Epidermal melanocyte (primary cell): Measurements from ENCODE around the gene CDCA8.

Experiments used
- DNase-seq: peaks from one replicate; pipeline ENCODE4 v3.0.0; 2011; ENCODE audit warnings: low spot score; ENCODE audit not compliant: insufficient read length

CDCA8 gene

DNA sequence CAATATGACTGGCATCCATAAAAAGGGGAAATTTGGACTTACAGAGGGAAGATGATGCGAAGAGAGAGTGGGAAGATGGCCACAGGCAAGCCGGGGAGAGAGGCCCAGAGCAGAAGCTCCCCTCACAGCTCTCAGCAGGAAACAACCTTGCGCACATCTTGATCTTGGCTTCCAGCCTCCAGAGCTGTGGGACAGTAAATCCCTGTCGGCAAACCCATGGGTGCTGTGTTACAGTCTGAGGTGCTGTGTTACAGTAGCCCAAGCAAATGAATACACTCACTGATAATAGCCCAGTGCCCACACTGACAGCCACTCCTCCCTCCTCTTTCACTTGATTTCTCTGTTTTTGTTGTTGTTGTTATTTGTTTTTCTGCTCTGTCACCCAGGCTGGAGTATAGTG is 22.4 kb downstream of the CDCA8 start:
- no peak for DNase-seq

DNA sequence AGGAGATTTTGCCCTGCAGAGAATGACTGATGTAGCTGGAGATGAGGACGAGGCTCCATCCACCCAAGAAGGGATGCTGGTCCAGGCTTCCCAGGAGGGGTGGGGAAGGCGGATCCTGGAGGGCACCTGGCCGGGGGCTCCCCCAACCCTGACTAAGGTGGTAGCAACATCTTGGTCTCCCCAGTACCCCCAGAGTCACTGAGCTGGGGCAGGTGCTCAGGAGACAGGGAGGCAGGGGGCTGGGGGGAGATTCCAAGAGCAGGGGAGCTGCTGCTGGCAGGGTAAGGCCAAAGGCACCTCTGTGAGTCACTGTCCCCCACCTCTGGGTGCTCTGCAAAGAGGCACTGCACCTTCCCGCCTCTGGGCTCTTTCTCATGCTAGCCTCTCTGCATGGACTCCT is 24.0 kb downstream of the CDCA8 start:
- DNase-seq: no peak

DNA sequence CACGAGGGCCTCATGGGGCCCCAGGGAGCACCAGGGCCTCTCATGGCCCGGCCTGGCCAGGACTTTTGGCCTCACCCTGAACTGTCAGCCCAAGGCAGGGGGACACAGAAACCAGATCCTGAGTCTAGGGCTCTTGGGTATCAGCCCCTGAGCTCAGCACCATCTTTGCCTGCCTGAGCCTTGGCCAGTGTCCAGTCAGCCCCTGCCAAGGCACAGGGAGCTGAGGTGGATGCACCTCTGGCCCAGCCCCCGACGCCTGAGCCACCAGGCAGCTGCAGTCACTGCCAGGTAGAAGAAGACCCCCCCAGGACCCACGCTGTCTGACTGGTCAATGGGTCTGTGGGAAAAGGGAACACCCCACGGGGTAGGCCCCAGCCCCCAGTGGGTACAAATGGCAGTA is 25.3 kb downstream of the CDCA8 start:
- DNase-seq: no peak

DNA sequence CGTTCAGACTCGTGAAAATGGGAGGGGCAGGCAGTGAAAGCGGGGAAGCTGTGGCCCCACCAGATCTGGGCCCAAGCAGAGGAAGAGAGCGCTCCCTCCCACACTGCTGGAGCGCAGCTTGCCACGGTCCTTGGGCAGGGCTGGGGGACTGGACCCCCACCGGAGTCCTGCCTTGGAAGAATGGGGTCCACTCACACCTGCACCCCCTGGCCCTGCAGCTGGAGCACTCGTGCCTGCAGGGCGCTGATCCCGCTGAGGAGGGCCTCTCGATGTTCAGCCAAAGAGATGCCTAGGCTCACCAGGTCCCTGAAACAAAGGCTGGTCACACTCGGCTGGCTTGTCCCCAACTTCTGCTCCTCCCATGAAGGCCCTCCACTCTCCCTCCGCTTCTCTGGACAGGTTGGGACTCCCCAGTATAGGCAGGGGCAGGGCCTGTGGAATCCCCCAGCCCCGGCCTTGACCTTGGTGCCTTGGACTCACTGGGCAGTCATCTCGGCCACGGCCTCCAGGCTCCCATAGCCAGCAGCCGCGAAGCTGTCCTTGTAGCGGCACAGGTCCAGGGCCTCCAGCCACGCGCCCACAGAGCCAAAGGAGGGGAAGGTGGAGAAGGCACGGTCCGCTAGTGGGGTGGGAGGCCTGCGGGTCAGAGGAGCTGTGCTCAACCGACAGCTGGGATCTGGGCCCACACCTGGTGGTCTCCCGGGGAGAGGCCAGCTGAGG is 26.0 kb downstream of the CDCA8 start:
- no peak for DNase-seq

DNA sequence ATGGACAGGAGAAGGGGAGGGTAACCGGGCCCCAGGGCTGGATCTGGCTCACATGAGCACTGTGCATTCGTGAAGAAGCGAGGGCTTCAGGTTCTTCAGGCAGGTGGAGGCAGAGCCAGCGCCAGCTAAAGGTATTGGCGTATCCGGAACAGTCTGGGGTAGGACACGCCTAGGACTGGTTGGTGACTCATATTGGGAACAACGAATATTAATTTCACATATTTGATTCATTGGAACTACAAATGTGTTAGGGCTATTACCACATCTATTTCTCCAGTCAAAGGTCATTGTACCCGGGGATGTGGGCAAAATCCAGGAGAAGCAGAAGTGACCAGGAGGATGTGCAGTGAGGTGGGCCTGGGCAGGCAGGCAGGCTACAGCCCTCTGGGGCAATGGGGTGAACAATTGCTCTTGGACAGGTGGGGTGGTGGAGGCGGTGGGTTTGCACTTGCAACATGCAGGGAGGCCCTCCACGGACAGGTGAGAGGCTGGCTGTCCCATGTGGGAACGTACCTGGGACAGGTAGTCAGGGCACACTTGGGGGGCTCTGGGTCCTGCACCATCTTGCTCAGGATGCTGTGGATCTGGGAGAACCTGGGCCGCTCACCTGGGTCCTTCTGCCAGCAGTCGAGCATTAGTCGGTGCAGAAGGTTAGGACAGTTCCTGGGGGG is 26.7 kb downstream of the CDCA8 start:
- no peak for DNase-seq

DNA sequence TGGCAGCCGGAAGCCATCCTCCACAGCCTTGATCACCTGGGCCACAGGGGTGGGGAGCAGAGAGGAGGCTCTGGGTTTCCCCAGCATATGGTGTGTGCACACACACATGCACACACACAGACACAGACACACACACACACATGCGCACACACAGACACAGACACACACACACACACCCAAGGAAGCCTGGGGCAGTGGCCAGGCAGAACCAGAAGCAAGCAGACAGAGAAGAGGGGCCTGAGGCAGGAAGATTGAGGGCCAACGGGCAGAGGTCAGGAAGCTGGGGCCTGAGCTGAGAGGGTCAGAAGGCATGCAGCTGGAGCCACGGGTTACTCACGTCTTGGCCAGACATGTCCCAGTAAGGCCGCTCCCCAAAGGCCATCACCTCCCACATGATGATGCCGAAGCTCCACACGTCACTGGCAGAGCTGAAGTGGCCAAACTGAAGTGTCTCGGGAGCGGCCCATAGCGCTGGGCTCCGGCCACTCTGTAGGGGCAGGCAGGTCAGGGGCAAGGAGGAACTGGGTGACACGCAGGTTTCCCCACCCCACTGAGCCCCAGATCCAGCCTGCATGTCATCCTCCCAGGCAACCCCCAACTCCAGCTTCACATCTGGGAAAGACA is 27.4 kb downstream of the CDCA8 start:
- DNase-seq: no peak

DNA sequence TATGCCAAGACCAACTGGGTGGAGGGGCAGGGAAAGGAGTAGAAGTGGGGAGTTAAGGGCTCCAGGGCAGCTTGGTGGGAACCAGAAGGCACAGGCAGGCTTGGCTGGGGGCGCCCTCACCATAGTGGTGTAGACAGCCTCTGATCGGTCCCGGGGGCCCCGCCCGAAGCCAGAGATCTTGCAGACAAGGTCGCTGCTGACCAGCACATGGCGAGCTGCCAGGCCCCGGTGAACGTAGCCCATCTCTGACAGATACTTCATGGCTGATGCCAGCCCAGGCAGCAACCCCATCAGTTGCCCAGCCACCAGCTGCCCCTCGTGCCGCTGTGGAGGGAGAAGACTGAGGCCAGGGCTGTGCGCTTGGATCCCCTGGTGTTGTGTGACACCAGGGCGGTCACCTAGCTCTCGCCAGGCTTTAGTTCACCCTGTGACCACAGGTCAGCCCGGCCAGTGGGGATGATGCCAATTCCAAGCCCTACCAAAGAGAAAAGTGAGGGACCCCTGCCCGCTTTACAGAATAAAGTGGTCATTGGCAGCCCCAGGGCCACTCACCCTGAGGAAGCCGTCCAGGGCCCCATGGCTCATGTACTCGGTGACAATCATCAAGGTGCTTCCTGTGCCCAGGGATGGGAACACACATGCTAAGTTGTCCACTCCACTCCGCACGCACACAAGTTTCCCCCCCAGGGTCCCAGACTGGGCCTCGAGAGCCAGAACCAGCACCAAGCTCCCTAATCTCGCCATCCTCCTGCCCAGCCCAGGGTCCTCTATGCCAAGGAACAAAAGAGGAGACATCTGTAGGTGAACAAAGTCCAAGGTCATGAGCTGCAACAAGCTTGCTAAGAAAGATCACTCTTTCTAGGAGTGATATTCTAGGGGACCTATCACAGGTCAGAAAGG is 28.2 kb downstream of the CDCA8 start:
- DNase-seq: no peak

DNA sequence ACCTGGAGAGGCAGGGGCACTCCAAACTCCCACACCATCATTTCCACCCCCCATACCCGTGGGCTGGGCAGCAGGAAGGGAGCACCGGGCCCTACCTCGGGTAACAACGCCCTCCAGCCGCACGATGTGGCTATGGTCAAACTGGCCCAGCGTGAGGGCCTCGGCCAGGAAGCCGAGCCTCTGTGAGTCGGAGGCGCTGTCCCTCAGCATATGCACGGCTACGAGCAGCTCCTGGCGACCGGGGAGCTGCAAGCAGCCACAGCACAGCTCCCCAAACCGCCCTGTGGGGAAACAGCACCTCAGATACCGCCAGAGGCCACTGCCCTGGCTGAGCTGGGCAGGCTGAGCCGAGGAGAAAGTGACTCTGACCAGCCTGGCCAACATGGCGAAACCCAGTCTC is 29.2 kb downstream of the CDCA8 start:
- DNase-seq: no peak

DNA sequence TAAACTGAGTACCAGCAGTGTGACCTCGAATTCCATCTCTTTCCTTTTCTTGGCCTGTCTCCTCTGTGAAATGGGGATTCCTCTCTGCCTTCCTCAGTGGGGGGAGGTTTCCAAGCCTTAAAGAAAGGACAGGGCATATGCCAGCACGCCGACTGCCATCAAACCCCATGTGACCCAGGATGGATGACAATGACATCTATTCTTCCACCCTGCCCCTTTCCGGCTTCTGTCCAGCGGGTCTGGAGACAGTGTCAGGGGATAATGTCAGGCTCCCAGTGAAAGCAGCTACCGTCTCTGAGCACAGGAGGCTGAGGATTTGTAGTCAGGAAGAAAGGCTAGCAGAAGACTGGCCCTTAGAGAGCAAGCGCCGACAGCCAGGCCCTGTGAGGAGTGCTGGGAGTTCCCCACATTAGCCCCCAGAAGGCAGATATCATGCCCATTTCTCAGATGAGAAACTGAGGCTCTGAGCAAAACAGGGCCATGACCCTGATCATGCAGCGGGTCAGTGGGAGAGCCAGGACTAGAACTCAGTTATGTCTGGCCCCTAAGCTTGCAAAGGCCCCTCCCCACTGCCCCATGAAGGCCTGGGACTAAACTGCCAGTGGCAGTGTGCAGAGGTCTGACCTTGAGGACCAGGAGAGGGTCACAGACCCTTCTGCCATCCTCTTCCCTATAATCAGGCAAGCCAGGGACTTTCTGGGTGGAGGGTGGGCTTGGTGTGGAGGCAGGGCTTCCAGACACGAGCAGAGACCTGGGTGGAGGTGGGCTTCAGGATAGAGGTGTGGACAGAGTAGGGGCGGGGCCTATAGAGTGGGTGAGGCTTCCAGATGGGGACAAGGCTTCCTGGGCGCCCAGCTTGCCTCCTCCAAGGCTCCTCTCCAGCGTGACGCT is 30.1 kb downstream of the CDCA8 start:
- DNase-seq: no peak

DNA sequence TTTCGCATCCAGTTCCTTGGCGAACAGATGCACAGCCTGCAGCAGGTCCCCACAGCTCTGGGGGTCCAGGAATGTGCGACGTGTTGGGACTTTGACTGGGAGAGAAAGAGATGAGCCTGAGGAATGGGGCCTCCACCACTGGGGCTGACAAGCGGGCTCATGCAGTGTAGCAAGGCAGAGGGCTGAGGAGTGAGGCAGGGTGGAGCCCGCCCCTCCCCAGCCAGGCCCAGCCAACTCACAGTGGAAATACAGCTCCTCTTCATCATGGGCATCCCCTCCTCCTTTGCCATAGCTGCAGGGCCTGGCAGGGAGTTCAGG is 30.7 kb downstream of the CDCA8 start:
- DNase-seq: no peak

DNA sequence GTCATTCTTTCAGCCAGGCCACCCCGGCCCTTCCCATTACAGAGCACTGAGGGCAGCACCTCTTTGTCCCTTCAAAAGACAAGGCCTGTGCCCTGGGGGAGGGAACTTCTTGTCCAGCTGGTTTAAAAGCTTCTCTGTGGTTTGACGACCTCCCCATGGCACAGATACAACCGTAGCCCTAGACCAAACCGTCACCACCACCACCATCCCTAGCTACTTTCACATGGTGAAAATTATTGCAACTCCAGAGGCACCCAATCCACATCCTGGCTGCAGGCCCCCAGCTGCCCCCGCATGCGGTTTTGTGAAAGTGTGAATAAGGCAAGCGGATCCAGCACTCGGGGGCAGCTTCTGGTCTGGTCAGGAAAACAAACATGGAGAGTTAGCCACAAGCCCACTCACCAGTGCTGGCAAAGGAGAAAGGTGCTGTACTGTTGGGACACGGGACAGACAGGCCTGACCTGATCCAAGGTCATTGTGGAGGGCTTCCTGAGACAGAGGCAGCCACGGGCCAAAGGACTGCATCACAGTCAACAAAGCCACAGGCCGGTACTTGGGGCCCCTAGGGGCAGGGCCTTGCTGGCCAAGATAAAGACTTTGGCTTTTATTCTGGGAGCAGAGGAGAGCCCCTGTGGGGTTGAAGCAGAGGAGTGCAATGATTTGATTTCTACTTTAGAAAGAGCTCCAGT is 31.2 kb downstream of the CDCA8 start:
- no peak for DNase-seq

DNA sequence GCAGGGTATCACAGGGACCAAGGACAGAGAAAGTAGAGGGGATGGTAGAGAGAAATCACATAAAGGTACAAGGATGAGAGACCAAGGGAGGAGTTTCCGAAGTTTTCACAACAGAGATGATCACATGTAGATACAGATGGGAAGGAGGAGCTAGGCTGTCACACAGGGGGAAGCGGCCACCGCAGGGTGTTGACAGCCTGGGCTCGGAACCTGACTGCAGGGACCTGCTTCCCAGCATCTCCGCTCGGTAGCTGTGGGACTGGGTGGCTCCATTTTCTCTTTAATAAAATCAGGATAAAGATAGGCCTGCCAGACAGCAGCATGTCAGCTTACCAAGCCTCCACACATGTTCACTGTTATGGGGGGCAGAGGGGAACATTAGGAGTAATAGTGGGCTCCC is 32.3 kb downstream of the CDCA8 start:
- DNase-seq: no peak

DNA sequence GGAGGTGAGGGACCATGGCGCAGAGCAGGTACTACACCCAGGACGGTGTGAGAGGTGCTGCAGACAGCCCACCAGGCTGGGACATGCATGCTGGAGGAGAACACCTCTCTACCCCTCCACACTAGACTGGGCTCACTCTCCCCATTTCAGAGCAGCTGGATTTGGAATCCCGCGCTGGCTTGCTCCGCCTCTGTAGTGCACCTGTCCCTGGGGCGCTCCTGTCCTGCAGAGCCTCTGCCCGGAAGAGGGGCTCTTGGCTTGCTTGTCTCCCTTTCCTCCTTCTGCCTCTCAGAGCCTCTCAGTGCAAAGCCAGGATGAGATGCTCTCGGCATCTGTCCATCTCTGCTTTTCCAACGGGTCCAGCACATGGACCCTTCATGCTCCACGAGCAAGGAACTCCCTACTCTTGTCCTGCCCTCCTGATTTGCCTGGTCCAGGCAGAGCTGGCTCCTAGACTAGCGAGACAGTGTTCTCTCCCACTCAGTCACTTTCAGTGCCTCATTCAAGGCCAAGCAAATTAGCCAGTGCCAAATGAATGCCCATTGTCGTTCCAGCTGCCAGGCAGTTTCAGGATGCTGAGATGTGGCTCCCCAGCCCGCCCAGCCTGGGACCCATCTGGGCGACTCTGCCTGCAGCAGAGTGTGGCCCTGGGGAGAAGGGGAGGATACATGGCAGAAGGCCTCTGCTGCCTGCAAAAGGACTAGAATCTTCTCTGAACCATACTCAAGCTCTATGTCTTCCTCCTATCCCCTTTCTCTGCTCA is 33.7 kb downstream of the CDCA8 start:
- DNase-seq: no peak

DNA sequence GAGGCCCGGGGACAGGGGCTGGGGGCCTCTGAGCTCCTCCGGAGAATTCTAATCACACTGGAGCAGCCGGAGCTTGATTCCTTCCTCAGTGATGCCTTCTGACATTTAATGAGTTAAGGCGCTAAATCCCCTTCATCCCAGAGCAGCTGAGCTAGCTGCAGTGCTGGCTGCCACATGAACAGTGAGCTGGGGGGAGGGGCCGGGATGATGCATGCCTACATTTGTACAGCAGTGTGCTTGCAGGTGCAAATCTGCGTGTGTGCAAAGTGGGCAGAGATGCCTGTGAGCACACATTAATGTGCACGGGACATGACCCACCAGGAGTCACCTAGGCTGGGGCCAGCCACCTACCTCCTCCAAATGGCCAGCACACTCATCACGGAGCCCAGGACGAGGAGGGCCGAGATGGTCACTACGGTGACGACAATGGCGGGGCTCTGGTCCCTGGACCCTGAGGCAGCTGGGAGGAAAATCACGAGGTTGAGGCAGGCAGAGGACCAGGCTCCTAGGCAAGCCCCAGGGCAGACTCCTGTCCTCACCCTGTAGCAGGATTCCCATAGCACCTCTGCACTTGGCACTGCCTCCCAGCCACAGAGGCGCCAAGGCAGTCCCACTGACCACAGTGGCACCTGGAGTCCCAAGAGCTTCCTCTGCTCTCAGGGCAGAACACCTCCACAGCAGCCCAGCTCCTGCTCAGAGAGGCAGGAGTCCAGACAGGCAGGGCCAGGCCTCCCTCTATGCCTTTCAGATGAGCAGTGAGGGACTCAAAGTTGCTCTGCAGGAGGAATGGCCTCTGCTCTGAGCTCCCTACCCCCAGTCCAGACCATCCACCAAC is 34.7 kb downstream of the CDCA8 start:
- DNase-seq: no peak

DNA sequence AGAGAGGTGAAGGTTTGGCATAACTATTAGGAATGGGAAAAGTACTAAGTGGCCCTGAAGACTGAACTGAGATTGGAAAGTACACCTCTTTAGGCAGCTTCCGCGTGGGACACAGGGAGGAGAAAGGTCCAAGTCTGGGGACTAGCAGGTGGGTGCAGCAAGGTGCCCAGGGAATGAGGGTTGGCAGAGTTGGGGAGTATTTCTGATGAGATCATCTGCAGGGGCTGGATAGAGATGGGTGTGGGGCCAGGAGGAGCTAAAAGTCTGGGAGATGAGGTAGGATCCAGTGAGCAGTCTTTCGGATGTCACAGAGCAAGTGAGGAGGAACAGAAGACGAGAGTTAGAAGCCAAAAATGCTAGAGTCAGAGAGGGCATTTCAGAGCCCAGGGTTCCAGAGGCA is 36.1 kb downstream of the CDCA8 start:
- no peak for DNase-seq

DNA sequence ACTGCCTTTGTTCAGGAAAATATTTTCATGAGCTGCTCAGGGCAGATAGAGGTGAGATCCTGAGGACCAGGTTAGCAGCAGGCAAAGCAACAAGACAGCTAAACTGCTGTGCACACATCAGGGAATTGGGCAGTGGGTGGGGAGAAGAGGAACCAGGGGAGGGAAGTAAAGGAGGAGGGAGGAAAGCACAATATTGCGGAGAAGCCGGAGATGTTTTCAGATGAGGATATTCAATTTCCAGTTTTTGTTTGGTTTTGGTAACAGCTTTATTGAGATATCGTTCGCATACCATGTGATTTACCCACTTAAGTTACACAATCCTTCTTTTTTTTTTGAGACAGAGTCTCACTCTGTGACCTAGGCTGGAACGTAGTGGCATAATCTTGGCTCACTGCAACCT is 38.1 kb downstream of the CDCA8 start:
- no peak for DNase-seq

DNA sequence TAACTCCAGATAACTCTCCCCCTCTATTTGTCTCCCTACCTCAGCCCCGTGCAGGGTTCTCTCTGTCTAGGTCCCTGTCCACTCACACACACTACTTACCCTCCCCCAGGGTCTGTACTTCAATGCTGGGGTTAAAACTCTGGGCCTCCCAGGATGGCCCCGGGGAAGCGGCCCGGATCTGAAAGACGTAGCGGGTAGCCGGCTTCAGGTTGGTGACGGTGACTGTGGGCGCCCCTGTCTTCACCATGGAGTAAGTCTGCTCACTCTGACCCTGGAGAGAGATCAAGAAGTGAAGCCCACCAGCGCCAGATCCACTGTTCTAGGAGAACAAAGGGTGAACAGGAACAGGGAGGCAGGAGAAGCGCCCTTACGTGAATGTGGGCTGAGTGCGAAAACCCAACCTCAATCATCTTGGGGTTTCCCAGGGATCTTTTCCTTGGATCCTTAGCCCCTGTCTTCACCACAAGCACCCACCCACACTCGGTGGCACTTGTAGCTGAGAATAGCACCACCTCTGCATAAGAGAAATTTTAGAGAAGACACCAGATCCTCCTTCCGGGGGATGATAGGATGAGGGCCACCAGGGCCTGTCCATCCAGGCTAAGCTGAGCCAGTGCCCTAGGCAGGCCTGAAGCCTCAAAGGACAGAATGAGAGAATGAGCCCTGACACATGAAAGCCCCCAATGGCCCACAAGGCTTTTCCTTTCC is 39.1 kb downstream of the CDCA8 start:
- DNase-seq: no peak

DNA sequence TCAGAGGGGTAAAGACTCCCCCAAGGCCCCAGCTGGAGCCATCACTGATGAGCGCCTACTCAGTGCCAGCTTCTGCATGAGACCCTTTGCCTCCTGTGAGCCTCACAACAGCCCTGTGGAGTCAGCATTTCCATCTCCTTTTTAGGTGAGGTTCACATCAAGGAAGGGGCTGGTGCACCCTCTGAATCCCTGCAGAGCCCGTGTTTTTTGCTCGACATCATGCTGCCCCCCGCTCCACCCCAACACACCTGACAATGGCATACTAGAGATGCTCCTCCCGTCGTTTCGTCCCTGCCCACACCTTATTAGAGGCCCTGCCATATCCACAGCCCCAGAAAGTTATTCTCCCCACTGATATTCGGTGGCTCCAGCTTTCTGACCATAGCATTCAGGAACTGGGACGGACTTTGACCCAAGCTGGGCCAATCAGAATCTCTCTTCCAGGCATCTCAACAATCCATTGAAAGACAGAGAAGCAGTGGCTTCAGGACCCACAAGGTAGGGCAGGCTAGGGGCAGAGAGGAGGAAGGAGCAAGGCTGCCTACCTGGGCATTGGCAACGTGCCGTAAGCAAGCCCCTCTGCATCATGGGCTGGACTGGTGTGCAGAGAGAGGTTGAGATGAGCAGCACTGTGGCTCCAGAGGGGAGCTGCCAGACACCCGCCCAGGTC is 39.9 kb downstream of the CDCA8 start:
- DNase-seq: no peak
